Occipital lobe (tissue), 2 donors: ENCODE measurements around the gene SMIM41. TPM values are rescaled to one million over a fixed set of nuclear protein-coding genes. Genes with fewer than 3 reads are reported as not detected.

Experiments
- DNase-seq: peaks from one replicate; lab custom pipeline; 2025; lab: John Stamatoyannopoulos, UW
- total RNA-seq: library from RNA; depleted of rRNA; stranded (reverse); fragments of >200 nt; gene quantifications from one replicate; pipeline ENCODE4 v1.2.3, GENCODE V29; 2014

SMIM41 gene
- total RNA-seq, 1 donor from 2014 or later, result not detected

GRCh38 chr12:52120951-52121823 lies 41.7 kb downstream of the SMIM41 start:
- DNase-seq, result no peak

GRCh38 chr12:52121824-52122539 lies 42.5 kb downstream of the SMIM41 start:
- DNase-seq, result peak; percentile 13

- DNase-seq, result no peak
Measured at GRCh38 chr12:52122540-52122871, 43.0 kb downstream of the SMIM41 start.

- no peak for DNase-seq
Measured at GRCh38 chr12:52122904-52123303, 43.4 kb downstream of the SMIM41 start.

GRCh38 chr12:52123487-52124186 lies 44.1 kb downstream of the SMIM41 start:
- DNase-seq, result no peak

GRCh38 chr12:52125476-52125900 lies 46.0 kb downstream of the SMIM41 start:
- no peak for DNase-seq

- no peak for DNase-seq
Measured at GRCh38 chr12:52126050-52126604, 46.6 kb downstream of the SMIM41 start.

GRCh38 chr12:52126605-52127578 lies 47.4 kb downstream of the SMIM41 start:
- DNase-seq, result no peak

- DNase-seq, result no peak
Measured at GRCh38 chr12:52127683-52128450, 48.4 kb downstream of the SMIM41 start.

GRCh38 chr12:52130711-52131110 lies 51.2 kb downstream of the SMIM41 start:
- DNase-seq, result no peak

GRCh38 chr12:52132754-52133161 lies 53.3 kb downstream of the SMIM41 start:
- no peak for DNase-seq

GRCh38 chr12:52137746-52138145 lies 58.2 kb downstream of the SMIM41 start:
- DNase-seq, result no peak

- no peak for DNase-seq
Measured at GRCh38 chr12:52139147-52139546, 59.6 kb downstream of the SMIM41 start.

GRCh38 chr12:52139579-52140062 lies 60.1 kb downstream of the SMIM41 start:
- no peak for DNase-seq

GRCh38 chr12:52141306-52141705 lies 61.8 kb downstream of the SMIM41 start:
- no peak for DNase-seq

GRCh38 chr12:52141875-52142274 lies 62.4 kb downstream of the SMIM41 start:
- DNase-seq, result no peak

- no peak for DNase-seq
Measured at GRCh38 chr12:52142431-52142830, 62.9 kb downstream of the SMIM41 start.

- no peak for DNase-seq
Measured at GRCh38 chr12:52144512-52145227, 65.2 kb downstream of the SMIM41 start.
